Muscle of arm (tissue), 12 donors: ENCODE results near the gene EML6. TPM values are rescaled to one million over a fixed set of nuclear protein-coding genes. Genes with fewer than 3 reads are reported as not detected.
"Not testable (repeated sequence)": the region's sequence is repeated elsewhere in the genome, so short reads cannot be mapped to it uniquely, and the experiment has no call there.

Experiments
- DNase-seq: peaks from one replicate; pipeline ENCODE4 v3.0.0-alpha.2; 2013
- polyA plus RNA-seq, 12 donors: library from polyadenylated mRNA; unstranded; fragments of 120-200 nt; gene quantifications; one replicate each; pipeline ENCODE4 v1.2.1, GENCODE V29; 2013; ENCODE audit not compliant: insufficient read length in 12 of 12

Gene EML6
- polyA plus RNA-seq, 12 donors, result 7.3 to 52.3 (median 28.1) TPM; not detected in 1

DNA sequence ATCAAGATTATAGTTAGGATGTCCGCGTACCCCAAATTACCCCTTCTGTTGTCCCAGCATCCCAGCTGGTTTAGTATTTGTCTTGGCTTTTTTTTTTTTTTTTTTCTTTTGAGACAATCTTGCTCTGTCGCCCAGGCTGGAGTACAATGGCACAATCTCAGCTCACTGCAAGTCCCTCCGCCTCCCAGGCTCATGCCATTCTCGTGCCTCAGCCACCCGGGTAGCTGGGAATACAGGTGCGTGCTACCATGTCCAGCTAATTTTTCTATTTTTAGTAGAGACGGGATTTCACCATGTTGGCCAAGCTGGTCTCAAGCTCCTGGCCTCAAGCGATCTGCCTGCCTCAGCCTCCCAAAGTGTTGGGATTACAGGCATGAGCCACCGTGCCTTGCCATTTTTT, 118.0 kb downstream of the EML6 start:
- DNase-seq, result not testable (repeated sequence)

DNA sequence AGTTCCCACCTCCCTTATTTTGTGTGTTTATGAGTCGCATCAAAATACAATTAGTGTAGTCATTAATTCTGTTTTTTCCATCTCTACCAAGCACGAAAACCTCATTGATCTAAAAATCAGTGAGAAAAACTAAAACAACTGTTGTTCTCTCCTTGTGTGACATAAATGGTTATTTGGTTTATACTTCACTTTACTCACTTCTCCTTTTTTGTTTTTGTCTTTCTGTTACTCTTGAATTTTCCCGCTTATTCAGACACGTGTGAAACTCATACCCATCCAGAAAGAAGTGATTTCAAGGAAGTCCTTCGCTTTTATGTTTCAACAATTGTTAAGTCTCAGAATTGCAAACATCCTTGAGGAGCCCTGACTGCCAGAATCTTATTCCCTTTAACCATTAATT, 121.6 kb downstream of the EML6 start:
- no peak for DNase-seq

DNA sequence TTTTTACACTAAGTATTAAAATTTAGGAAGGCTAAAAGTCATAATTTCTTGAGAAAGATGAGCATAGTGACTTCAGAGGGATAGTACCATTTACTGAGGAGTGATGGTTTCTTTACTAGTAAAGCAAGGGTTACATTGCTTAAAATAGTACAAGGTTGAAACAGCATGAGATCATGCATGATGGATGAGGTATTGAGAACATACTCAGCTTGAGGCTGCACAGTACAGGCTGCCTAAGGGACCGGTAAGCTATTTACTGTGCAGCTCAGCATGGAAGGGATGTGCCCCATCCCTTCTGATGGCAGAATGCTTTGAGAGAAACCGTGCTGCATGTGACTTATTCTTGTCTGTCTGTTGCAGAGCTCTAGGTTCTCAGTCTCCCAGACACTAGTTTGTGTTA, 122.1 kb downstream of the EML6 start:
- DNase-seq, result no peak

DNA sequence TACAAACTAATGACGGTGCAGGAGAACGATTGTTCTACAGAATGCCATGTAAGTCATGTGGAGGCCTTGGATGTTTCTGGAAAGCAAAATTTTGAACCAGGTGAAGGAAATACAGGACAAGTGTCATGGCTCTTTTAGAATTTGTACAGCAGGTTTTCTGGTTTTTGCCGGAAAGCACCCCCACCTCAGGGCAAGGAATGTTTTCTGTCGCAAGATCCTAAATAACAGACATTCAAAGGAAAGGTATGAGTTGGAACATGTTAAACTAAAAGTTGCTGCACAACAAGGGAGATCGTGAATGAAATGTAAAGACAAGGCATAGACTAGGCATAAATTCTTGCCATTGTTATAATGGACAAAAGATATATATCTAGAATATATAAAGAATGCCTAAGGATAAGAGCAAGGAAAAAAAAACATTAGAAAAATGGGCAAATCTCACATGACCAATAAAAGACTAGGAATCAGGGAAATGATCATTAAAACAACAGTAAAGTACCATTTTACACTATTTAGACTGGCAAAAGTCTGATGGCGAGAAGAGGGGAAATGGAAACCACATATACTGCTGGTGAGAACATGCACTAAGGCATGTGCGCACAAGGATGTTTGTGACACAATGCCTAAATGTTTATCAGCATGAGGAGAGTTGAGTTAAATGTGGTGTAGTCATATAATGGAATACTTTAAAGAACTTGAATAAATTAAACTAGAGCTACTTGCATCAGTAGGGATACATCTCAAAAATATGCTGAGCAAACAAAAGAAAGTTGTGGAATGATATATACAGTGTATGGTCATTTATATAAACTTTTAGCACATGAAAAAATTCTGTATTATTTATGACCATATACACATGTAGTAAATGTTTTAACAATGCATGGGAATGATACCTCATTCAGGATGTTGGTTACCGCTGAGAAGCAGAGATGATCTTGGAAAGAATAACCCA, 127.0 kb downstream of the EML6 start:
- no peak for DNase-seq

DNA sequence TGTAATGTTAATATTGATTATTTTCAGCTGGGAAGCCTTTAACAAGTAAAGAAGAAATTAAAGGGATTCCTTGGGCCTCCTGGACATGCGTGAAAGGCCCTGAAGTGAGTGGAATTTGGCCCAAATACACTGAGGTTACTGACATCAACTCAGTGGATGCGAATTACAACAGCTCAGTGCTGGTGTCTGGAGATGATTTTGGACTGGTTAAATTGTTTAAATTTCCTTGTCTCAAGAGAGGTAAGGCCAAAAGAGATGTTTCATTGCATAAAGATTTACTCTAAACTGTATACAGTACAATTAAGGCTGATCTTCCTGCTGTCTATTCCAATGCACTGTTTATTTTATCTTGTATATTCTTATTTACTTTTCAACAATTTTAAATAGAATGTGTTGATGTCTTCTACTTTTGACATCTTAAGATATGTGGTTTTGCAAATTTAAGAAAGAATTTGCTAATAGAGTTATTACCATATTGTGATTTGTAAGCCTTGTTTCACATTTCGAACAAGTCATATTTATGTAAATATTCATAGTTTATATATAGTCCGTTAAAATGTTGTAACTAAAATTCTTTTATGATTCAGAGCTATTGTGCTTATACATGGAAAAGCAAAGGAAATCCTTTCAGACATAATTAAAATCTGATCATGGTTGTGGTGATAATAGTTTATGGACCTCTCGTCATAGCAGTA, 130.3 kb downstream of the EML6 start:
- DNase-seq, result no peak

DNA sequence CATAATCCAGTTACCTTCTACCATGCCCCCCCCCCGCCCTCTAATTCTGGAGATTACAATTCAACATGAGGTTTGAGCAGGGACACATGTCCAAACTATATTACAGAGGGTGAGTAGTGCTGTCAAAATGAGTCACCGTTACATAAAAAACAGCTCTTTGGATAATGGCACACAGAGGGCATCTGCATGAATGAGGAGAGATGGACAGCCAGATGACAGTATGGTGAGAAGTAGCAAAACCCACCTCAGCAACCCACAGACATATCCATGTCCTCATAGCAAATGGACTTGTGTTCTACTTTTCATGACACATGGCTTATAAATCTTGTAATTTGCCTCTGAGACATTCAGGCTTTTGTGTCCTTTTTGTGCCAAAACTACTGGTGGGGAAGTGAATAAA, 132.0 kb downstream of the EML6 start:
- DNase-seq, result no peak

DNA sequence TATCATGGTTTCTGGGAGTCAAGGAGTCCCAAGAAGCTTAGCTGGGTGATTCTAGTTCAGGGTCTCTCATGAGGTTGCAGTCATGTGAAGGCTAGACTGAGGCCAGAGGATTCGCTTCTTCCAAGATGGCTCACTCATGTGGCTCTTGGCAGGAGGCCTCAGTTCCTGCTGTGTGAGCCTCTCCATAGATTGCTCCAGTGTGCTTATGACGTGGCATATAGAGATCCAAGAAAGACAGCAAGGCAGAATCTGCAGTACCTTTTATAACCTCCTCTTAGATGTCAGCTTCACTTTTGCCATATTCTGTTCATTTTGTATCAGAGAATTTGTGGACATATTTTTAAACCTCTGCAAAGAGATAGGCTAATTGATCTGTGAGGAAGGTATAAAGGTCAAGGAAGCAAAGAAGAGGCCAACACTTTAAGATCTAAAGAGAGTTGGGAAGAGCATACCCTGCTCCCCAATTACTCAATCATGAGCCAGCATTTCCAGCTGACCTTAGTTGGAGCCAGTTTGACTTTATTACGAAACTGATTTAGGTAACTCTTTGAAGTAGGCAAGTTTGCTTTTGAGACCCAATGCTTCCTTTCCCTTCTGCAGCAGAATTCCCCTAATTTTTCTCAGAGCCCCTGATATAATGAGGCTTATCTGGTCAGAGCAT, 134.7 kb downstream of the EML6 start:
- DNase-seq, result no peak

DNA sequence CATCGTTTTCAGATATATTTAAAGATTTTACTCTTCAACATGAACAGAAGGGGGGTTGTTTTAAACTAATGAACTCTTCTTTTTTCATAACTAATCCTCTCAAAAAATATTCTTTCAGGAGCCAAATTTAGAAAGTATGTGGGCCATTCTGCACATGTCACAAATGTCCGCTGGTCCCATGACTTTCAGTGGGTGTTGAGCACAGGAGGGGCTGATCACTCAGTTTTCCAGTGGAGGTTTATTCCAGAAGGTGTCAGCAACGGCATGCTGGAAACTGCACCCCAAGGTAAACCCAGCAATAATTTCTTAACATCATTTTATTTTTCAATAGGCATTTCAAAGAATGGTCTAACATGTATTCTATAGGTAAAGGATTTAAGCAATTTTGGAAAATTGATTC, 136.0 kb downstream of the EML6 start:
- no peak for DNase-seq

DNA sequence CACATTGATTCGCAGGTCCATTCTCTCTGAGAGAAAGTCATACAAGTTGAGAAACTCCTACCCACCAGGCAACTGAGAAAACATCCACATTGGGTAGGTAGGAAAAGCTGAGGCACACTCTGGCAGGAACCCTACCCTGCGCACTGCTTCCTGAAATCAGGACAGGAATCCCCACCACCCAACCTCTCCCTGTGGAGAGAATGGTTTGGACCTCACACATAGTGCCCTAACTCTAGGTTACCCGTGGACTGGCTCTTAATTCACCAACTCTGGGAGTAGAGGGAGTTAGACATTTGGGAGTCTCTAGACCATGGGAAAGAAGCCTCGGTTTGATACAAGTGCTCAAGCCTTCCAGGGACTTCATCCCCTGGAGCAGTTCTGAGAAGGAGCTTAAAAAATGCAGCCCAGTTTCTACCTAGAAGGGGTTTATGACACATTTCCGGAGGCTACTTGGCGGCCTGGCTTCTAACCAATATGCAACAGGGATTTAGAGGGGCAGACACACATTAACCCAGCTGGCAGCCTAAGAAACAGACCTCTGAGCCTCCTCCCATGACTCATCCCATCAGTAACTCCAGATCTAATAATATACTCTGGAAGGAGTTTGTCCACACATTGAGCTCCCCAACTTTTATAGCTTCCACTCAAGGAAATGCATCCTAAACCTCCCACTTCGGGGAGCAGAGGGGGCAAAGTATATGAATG, 136.7 kb downstream of the EML6 start:
- no peak for DNase-seq

DNA sequence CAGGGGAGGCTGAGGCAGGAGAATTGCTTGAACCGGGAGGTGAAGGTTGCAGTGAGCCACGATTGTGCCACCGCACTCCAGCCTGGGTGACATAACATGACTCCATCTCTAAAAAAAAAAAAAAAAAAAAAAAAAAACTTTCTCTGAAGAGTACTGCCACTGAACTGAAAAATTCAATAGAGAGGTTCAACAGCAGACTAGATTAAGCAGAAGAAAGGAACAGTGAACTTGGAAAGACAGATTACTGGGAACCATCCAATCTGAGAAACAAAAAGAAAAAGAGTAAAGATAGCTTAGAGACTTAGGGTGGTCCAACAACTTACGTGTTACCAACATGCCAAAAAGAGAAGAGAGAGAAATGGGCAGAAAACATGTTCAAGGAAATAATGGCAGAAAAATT, 138.8 kb downstream of the EML6 start:
- no peak for DNase-seq

DNA sequence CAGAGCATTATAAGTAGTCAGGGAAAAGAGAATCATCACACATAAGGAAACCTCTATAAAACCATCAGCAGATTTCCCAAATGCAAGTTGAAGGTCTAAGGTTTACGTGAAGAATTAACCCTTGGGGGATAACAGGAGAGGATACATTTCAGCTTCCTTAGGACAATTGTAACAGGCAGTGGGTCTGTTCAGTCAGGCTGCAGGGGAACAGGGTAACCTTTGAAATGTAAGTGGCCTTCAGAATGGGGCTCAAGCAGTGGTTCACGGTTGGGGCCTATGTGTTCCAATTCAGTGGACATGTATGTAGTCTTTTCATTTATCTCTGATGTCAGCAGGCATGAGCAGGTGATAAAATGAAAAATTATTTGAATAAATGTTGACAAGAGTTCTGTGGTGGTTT, 139.3 kb downstream of the EML6 start:
- DNase-seq, result no peak

DNA sequence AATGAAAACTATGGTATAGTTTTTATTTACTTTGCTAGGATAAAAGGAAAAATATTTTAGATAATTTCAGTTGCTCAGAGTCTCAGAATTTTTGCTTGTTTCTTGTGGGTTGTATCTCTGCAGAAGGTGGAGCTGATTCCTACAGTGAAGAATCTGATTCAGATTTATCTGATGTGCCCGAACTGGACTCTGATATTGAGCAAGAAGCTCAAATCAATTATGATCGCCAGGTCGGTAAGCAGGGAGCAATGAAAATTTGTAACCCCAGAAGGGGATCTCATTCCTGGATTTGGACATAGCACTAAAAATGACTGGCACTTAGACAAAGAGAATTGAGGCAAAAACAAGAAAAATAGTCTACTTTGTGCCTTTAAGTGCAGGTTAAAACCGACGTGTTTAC, 140.2 kb downstream of the EML6 start:
- DNase-seq, result no peak

DNA sequence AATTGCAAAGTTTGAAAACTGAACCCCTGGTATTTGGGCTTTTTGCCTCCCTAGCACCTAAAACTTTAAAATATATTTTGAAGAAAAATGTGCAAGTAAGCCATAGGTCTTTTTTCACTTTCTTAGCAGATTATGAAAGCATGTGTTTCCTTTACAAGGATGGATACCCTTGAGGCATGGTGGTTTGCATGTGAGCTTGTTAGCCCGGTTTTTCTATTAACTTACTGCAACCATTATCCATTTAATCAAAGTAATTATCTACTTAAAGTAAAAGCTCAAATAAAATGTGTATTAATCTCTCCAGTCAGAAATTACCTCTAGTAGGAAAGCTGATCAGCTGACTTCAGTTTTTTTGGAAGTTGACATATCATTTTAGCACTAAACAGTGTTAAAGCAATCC, 140.6 kb downstream of the EML6 start:
- DNase-seq, result no peak

DNA sequence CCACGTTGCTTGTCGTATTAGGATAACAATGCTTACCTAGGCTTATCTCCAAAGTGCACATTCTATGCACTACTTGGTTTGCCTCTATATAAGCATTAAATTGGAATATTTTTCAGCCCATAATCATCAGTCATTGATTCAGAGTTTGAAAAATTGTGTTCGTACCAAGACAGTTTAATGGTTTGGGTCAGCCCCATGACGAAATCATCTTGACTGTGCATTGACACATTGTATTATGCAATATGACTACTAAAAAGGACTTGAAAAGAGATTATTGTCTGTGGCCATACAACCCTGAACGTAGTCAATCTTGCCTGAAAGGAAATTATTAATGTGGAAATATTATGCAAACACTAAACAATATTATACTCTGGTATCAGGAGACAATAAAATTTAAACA, 141.3 kb downstream of the EML6 start:
- no peak for DNase-seq

DNA sequence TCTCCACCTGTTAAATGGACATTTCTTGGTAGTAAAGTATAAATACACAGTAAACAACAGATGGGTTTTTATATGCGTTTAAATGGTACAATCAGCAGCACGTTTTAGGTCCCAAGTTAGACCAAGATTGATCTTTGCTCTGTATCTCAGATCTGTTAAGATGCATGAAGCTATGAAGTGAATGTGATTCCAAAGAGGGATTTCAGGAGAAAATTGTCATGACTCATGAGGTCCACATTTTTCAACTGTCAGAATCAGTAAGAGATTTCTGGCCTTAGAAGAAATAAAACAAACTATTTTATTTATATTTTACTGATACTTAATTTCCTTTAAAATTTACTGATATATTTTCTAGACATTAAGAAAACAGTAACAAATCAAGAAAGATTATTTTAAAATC, 142.7 kb downstream of the EML6 start:
- no peak for DNase-seq

DNA sequence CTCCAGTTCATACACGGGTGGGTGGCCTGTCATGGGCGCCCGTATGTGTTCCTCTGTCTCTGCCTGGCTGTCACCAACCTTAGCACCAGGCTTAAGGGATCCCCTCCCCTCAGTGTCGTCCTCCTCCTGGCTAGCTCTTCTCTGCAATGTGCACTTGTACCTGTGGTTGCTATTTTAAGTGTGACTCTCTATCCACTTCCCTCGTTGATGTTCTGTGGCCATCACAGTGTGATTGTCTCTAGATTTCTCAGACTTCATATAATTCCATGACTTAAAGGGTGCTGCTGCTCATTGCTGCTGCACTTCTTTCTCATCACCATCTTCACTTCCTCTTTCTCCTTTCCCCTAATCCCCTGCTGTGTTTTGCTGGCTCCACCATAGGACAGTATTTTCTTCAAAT, 143.4 kb downstream of the EML6 start:
- DNase-seq, result no peak

DNA sequence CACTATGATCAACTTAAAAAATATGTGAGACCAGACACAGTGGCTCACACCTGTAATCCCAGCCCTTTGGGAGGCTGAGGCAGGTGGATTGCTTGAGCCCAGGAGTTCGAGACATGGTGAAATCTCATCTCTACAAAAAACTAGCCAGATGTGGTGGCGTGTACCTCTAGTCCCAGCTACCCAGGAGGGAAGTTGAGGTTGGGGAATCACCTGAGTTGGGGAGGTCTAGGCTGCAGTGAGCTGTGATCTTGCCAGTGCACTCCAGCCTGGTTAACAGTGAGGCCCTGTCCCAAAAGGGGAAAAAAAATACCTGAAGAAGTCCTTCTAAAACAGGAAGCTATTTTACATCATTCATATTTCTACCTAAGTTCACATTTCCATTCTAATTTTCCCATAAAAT, 144.0 kb downstream of the EML6 start:
- no peak for DNase-seq

DNA sequence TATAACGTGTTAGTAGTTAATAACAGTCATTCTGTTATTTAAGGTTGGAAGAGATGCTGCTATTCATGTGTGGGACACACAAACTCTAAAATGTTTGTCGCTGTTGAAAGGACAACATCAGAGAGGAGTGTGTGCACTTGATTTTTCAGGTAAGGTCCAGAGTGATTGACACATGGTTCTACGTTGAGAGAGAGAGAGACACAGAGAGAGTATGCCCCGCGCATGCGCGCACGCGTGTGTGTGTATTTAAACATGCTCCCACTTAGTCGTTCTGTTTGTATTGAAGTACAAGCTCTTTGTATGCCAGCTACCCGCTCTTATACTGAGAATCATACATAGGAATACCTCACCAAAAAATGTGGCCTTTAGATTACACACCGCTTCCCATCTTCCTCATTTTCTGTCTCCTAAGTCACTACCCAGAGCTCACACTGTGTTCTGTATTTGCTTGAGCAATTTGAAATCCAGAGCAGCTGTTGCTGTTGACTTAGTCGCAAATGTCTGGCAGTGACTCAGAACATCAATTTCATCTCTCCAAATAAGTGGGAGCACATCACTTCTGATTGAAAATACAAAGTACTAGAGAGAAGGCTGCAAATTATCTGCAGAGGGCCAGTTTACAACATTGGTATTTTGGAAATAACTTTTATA, 148.1 kb downstream of the EML6 start:
- no peak for DNase-seq

DNA sequence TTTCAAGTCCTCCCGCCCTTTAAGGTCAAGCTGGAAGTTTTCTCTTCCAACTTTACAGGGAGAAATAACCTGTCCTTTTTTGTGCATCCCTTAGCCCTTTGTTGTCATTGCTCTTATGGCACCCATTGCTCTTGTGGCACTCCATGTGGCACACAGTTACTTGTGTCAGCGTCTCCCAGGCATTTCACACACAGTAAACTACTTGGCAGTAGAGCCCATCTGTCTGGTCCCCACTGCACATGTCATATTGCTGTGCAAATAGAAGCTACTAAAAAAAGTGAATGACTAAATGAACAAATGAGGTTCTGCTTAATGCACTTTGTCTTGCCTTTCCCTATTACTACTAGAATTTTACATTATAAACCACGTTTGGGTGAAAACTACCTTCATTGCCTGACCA, 149.3 kb downstream of the EML6 start:
- no peak for DNase-seq

DNA sequence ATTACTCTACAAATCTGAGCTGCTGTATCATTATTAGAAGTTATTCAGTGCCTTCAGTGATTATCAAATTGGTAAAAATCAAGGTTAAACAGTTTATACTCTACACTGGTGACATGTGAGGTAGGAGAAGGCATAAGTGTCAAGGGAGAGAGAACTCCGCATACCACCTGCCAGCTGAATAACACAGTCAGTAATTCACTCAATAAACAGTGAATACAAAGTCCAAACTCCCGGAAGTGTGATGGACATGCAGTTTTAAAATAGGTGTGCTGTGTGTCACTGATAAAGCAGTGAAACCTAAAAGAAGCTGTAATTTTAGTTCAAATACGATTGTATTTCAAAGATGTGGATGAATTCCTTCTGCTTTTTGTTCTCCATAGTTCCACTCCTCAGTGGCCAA, 149.8 kb downstream of the EML6 start:
- DNase-seq, result not testable (repeated sequence)

DNA sequence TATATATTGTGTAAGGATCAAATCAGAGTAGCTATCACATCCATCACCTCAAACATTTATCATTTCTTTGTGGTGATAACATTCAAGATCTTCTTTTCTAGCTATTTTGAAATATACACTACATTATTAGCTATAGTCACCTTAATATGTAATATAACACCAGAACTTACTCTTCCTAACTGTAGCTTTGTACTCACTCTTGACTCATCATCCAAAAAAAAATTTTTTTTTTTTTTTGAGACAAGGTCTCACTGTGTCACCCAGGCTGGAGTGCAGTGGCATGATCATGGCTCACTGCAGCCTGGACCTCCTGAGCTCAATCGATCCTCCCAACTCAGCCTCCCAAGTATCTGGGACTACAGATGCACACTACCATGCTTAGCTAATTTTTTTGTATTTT, 153.3 kb downstream of the EML6 start:
- no peak for DNase-seq

DNA sequence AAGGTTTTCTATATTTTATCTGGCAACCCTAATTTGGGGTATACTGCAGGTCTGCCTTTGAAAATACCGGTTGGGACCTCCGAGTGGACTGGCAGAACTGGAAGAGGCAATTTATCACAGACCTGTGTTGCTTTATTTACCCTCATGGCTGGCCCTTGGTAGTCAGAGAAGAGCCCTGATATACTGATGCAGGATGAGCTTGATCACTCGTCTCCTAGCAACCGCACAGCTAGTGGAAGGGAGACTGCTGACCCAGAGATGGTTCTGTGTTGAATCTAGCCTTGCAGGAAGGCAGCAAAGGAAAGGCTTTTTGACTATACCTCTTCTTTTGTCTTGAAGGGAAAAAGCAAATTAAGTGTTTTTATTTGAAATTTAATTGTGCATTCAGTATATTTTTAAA, 154.7 kb downstream of the EML6 start:
- no peak for DNase-seq
